Inferior parietal cortex (tissue), 1 donor: ENCODE data around the gene CTCF.

Source experiments
- DNase-seq: peaks from one replicate; pipeline ENCODE4 v3.0.0-alpha.2; 2016; ENCODE audit errors: extremely low spot score

Gene CTCF

GRCh38 chr16:67651039-67651438, 88.7 kb downstream of the CTCF start:
- no peak for DNase-seq

- DNase-seq = no peak
These were observed 89.5 kb downstream of the CTCF start for GRCh38 chr16:67651847-67652246.

- DNase-seq = no peak
These were observed 90.3 kb downstream of the CTCF start for GRCh38 chr16:67652578-67653127.

GRCh38 chr16:67653128-67653788, 90.9 kb downstream of the CTCF start:
- DNase-seq = no peak

- no peak for DNase-seq
These were observed 91.6 kb downstream of the CTCF start for GRCh38 chr16:67653789-67654402.

- DNase-seq = no peak
These were observed 92.1 kb downstream of the CTCF start for GRCh38 chr16:67654403-67654911.

GRCh38 chr16:67655363-67655762, 93.0 kb downstream of the CTCF start:
- DNase-seq = no peak

GRCh38 chr16:67656344-67657016, 94.2 kb downstream of the CTCF start:
- no peak for DNase-seq

GRCh38 chr16:67657017-67657608, 94.8 kb downstream of the CTCF start:
- no peak for DNase-seq

GRCh38 chr16:67657751-67658518, 95.6 kb downstream of the CTCF start:
- DNase-seq = no peak

- no peak for DNase-seq
These were observed 96.7 kb downstream of the CTCF start for GRCh38 chr16:67658849-67659674.

- peak; percentile 98 for DNase-seq
These were observed 97.6 kb downstream of the CTCF start, which contains the start of gene ACD for GRCh38 chr16:67659675-67660563. TSS of gene ACD (minus strand) at chr16:67660260. CDS start at chr16:67660220, 40 bp downstream.

- DNase-seq = peak; percentile 97
These were observed 98.3 kb downstream of the CTCF start, which contains the start of gene PARD6A for GRCh38 chr16:67660564-67661028. TSS of gene PARD6A (plus strand) at chr16:67660960. CDS start at chr16:67661039, 79 bp downstream.

- no peak for DNase-seq
These were observed 98.9 kb downstream of the CTCF start for GRCh38 chr16:67661101-67661761.

- no peak for DNase-seq
These were observed 99.7 kb downstream of the CTCF start for GRCh38 chr16:67661886-67662652.

- DNase-seq = no peak
These were observed 100.3 kb downstream of the CTCF start for GRCh38 chr16:67662653-67663010.

GRCh38 chr16:67663151-67663876, 101.0 kb downstream of the CTCF start:
- DNase-seq = no peak
